Measurements from ENCODE around the gene EARS2.
"Not testable (repeated sequence)": the region's sequence is repeated elsewhere in the genome, so short reads cannot be mapped to it uniquely, and the experiment has no call there.

EARS2 gene

GRCh38 chr16:23567602-23568001 lies 10.5 kb upstream of the EARS2 start:
- DNase-seq (ENCODE audit: low spot score), result no peak

- no peak for DNase-seq (ENCODE audit: low spot score)
Measured at GRCh38 chr16:23566724-23567123, 9.6 kb upstream of the EARS2 start.

DNA sequence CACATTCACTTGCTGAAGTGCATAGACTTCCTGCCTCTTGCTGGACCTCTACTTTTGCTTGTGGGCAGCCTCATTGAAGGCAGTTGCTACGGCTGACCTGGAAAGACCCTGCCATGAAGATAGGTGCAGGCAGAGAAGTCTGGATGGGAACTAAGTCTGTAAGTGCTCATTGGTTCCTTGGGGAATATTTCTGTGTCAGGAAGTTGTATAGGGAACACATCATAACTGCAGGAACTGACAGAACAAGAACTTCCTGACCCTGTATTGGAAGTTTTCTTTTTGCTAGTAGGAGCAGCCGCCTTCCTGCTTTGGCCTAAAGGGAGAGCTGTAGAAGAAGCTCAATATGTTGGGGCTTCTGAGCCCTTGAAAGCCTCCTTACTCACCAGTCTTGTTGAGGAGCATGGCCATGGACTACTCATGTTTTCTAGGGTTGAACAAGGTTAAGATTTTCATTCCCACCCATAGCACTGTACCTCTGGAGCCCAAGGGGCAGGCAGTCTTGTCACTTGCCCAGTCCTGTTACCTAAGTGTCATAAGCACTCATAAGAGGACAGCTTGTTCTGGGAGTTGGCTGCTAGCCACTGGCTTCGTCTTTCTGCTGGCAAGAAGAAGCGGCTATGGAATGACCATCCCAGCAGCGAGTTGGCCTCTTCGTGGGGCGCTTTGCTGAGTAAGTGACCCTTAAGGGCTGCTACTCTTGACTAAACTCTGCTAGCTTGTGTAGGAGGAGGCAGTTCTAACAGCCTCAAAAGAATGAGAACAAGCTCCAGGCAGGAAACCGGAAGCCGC lies 7.6 kb upstream of the EARS2 start:
- DNase-seq (ENCODE audit: low spot score), result peak; percentile 34

DNA sequence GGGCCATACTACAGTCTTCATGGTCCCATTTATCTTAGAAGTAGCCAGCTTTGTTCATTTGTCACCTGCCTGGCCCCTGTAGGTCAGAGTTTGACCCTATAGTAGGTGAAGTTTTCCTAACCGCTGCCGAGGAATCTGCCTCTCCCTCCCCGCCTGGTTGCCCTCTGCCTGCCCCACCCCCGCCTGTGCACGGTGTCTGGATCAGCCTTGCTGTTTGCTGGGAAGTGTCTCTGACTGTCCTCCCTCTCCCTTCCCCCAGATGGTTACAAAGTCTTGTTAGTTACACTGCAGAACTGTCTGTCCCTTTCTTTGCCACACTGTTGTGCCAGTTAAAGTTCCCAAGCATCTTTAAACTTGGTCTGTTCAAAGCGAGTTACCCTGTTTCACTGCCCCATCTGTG lies 6.0 kb upstream of the EARS2 start:
- DNase-seq (ENCODE audit: low spot score), result no peak

GRCh38 chr16:23562505-23562904 lies 5.4 kb upstream of the EARS2 start:
- DNase-seq (ENCODE audit: low spot score), result no peak

- no peak for DNase-seq (ENCODE audit: low spot score)
Measured at GRCh38 chr16:23561586-23561985, 4.4 kb upstream of the EARS2 start.

- DNase-seq (ENCODE audit: low spot score), result peak; percentile 34
Measured at GRCh38 chr16:23557779-23558702, 891 bp upstream of the EARS2 start.

DNA sequence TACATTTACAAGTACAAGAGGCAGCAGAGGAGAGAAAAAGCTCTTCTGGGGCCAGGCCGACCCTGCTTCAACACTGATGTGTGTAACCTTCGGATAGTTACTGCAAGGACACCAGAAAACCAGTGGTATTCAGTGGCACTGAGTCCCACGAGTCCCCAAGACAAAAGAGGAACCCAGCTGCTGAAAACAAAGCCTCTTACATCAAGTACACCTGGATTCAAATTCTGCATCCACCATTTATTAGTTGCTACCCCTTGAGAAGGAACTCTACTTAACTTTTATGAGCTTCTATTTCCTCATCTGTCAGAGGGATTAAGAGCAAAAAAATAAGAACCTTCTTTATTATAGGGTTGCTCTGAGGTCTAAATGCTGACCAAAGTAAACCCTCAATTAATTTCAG lies 2.6 kb downstream of the EARS2 start:
- no peak for DNase-seq (ENCODE audit: low spot score)

DNA sequence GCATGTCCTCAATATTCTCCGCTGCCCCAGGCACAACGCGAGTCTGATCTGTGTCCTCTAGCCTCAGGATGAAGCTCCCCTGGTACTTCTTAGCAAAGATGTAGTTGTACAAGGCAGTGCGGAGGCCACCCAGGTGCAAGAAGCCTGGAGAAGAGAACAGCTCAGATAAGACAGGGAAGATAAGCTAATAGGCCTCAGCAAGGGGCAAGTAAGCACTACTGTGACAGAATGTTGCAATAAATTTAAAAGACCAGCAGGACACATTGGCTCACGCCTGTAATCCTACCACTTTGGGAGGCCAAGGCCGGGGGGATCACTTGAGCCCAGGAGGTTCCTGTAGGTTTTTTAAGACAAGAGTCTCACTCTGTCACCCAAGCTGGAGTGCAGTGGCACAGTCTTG lies 5.0 kb downstream of the EARS2 start:
- DNase-seq (ENCODE audit: low spot score), result no peak

DNA sequence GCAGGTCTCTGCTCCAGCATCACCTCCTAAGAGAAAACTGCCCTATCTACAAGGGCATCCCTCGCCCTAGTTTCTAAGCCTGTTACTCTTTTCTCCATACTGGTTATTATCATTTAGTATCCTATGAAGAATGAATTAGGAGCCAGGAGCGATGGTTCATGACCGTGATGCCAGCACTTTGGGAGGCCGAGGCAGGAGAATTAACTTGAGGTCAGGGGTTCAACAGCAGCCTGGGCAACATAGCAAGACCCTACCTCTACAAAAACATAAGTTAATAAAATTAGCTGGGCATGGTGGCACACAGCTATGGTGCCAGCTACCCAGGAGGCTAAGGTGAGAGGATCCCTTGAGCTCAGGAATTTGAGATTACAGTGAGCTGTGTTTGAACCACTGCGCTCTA lies 7.2 kb downstream of the EARS2 start:
- DNase-seq (ENCODE audit: low spot score), result no peak

DNA sequence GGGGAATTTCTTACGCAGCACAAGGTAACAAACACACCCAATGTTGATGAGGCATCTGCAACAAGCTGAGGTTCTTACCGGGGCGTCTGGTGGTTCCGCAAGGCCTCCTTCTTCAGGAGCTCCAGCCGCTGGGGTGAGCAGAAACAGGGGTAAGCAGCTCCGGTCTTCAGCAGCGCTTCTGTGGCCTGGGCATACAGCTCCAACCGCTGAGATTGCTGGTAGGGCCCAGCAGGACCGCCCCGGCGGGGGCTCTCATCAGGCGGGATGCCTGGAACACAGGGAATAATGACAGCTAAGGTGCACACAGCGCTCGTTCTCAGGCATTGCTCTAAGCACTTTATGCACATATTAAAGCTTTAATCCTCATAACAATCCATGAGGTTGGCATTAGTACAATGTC lies 12.7 kb downstream of the EARS2 start:
- no peak for DNase-seq (ENCODE audit: low spot score)

DNA sequence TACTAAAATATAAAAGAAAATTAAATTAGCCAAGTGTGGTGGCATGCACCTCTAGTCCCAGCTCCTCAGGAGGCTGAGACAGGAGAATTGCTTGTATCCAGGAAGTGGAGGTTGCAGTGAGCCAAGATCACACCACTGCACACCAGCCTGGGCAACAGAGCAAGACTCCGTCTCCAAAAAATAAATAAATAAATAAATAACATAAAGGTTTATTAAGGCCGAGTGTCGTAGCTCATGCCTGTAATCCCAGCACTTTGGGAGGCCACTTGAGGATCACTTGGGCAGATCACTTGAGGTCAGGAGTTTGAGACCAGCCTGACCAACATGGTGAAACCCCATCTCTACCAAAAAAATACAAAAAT lies 16.4 kb downstream of the EARS2 start:
- not testable (repeated sequence) for DNase-seq (ENCODE audit: low spot score)

GRCh38 chr16:23539984-23540816 lies 16.9 kb downstream of the EARS2 start:
- DNase-seq (ENCODE audit: low spot score), result no peak

DNA sequence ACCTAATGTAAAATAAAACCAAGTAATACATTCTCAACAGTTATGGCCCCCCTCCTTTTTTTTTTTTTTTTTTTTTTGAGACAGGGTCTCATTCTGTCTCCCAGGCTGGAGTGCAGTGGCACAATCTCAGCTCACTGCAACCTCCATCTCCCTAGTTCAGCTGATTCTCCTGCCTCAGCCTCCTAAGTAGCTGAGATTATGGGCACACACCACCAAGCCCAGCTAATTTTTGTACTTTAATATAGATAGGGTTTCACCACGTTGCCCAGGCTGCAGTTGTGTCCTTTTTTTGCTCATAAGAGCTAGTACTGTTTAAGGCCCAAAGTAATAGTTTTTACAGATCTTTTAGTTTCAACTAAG lies 18.3 kb downstream of the EARS2 start:
- DNase-seq (ENCODE audit: low spot score), result no peak

DNA sequence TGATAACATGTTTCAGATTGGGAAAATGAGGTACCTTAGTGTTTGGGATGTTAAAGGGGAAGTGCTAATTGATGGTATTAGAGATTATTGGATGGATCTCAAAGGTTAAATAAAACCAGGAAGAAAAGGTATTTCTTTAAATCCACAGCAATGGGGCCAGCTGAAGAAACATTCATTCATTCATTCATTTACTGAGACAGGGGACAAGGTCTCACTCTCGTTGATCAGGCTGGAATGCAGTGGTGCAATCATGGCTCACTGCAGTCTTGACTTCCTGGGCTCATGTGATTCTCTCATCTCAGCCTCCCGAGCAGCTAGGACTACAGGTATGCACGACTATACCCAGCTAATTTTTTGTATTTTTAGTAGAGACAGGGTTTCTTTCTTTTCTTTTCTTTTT lies 19.8 kb downstream of the EARS2 start:
- no peak for DNase-seq (ENCODE audit: low spot score)

DNA sequence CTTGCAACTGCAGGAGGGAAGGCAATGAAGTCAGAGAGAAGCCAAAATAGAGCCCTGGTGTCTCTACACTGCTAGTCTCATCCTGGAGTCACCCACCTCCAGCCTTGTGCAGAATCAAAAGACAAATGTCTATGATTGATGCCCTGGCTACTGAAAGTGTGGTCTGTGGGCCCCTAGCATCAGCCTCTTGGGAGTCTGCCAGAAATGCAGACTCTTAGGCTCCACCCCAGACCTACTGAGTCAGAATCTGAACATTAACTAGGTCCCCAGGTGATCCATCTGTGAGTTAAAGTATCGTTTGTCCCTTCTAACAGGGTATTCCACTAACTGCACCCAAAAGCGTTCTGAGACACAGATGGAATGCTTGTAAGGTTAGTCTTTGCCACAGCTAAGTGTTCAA lies 21.2 kb downstream of the EARS2 start:
- DNase-seq (ENCODE audit: low spot score), result no peak

DNA sequence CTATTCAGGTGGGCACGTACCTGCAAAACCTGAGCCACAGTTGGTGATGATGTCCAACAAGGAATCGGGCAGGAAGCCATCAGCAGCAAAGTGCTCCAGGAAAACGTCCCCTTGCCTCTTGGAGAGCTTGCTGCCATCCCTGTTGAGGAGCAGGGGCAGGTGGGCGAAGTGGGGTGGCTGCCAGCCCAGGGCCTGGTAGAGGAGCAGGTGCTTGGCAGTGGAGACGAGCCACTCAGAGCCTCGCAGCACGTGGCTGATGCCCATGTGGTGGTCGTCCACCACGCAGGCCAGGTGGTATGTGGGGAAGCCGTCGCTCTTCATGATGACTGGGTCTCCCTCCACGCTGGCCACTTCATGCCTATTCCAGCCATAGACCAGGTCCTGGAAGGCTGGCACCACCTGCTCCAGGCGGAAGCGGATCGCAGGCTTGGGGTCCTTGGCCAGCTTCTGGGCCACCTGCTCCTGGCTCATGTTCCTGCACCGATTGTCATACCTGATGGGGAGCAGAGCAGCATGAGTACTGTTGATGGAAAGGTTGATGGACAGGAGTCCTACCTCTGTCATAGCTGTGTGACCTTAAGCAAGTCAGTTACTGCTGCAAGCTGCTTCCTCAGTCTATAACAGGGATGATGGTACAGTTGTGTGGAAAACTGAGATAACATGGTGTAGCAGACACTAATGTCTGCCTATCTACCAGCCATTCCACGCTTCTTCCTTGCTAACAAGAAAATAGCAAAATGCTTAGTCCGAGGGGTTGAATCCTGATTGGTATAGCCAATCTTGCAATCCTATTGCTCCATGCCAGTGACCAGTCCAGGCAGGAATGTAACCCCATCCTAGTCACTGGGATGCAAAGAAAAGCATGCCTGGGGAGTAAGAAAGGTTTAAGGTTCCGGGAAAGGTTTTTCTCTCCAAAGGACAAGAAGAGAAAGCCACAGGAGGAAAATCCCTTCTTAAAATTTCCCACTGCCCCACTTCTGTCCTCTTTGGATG lies 22.0 kb downstream of the EARS2 start:
- no peak for DNase-seq (ENCODE audit: low spot score)

- no peak for DNase-seq (ENCODE audit: low spot score)
Measured at GRCh38 chr16:23532448-23532847, 24.7 kb downstream of the EARS2 start.

DNA sequence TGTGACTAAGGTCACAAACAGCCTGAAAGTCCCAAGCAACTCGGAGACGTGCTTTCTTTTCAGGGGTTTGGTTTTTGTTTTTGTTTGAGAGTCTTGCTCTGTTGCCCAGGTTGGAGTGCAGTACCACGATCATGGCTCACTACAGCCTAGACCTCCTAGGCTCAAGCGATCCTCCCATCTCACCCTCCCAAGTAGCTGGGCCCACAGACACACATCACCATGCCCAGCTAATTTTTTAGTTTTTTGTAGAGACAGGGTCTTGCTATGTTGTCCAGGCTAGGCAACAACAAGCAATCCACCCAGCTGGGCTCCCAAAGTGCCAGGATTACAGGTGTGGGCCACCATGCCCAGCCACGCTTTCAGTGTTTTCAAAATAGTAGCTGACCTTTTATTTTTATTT lies 27.1 kb downstream of the EARS2 start:
- no peak for DNase-seq (ENCODE audit: low spot score)

- DNase-seq (ENCODE audit: low spot score), result no peak
Measured at GRCh38 chr16:23528644-23529310, 28.4 kb downstream of the EARS2 start.
